ENCODE results near the gene PRKAR1B.

Gene PRKAR1B

DNA sequence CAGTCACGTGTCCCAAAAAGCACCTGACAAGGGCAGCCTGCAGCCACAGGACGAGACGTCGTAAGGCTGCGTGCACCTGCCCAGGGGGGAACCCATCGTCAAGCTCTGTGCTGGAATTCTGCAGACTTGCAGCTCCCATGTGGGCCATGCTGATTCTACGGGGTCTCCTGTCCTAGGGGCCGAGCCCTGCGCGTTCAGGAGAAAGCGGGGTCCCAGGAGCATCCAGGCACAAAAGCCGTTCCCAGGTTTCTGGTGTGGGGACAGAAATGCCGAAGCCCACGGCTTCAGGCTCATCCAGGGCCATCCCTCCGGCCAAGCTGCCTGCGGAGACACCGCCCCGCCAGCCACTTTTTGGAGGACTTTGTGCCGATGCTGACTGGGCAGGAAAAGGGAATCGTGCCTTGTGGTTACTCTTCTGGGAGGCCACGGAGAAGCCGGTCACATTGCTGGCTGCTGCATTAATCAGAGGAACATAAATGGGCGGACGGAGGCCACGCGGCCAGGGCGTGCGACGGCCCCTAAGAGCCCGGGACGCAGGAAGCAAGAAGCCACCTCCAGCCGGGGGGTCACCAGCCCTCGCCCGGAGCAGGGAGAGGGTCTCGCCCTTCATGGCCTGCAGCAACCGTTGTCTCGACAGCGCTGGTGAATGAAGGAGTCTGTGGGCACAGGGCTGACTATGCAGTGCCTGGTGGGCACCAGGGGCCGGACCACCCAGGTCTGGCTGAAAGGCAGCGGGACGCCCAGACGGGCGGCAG, 144.8 kb downstream of the PRKAR1B start:
- H3K9ac ChIP-seq, result no peak overlapping the region
- peaks cover 15% of the 10 kb centered on the region for H3K9me3 ChIP-seq
- no peak overlapping the region for H3K4me3 ChIP-seq
- H3K4me2 ChIP-seq, result peak overlapping the region; percentile 45
- H3K36me3 ChIP-seq, result peaks cover 8% of the 10 kb centered on the region; the same call in 1 of the 2 replicates
- no peak for TF ChIP-seq Cebpa-rat (IDR thresholded peaks at IDR 0.05)
- H3K27me3 ChIP-seq, result no peaks in the 10 kb centered on the region; the same call in 1 of the 2 replicates
- H3K4me1 ChIP-seq, result peaks cover 86% of the 10 kb centered on the region
- no peak overlapping the region for H3K27ac ChIP-seq
- no peaks in the 10 kb centered on the region for H4K20me1 ChIP-seq

DNA sequence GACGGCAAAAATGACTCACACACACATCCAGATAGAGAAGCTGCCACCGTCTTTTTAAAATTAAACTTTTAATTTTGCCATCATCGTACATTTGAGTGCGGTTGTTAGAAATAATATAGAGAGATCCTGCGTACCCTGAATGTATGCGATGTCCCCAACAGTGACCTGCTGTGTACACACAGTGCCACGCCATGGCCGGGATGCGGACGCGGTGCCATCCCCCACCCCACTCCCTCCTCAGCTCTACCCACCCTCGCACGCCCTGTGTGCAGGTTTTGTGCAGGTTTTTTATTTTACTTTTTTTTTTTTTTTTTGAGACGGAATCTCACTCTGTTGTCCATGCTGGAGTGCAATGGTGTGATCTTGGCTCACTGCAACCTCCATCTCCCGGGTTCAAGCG, 148.7 kb downstream of the PRKAR1B start:
- peaks cover 89% of the 10 kb centered on the region for H3K4me1 ChIP-seq
- H3K27me3 ChIP-seq, result no peaks in the 10 kb centered on the region
- no peaks in the 10 kb centered on the region for H3K9me3 ChIP-seq
- no peak overlapping the region for H3K9ac ChIP-seq
- no peak overlapping the region for H3K4me3 ChIP-seq
- TF ChIP-seq Cebpa-rat (IDR thresholded peaks at IDR 0.05), result no peak
- H3K36me3 ChIP-seq, result no peaks in the 10 kb centered on the region
- no peaks in the 10 kb centered on the region for H4K20me1 ChIP-seq
- no peak overlapping the region for H3K27ac ChIP-seq
- H3K4me2 ChIP-seq, result no peak overlapping the region

DNA sequence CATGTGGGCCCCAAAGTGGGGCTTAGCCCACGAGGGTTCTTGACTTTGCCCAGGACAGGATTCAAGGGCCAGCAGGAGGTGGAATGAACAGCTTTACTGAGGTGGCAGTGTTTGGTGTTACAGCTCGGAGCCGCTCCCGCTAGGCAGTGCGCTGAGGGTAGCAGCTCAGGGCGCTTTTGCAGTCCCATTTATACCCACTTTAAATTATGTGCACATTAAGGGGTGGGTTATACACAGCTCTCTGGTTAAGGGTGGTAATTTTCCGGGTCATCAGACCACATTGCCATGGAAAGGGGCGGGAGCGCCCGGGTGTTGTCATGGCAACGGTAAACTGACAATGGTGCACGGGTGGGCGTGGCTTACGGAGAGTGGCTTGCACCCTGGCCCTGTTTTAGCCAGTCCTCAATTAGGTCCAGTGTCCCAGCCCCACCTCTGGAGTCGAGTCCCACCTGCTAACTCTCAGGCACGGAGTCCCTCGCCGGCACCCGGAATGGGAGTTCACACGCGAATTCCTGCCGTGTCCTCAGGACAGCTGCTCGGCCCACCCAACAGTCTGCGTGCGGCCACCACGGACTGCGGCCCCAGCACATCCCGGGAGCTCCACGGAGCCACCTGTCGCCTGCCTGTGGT, 149.2 kb downstream of the PRKAR1B start:
- Histone ChIP-seq H3K27me3 (no peaks in the 10 kb centered on the region), H3K4me2 (no peak overlapping the region), H3K9ac (no peak overlapping the region), H3K9me3 (no peaks in the 10 kb centered on the region), H3K4me3 (no peak overlapping the region), H3K27ac (no peak overlapping the region), H3K36me3 (no peaks in the 10 kb centered on the region), H3K4me1 (peaks cover 90% of the 10 kb centered on the region), H4K20me1 (no peaks in the 10 kb centered on the region)
- TF ChIP-seq Cebpa-rat (IDR thresholded peaks at IDR 0.05), result no peak

DNA sequence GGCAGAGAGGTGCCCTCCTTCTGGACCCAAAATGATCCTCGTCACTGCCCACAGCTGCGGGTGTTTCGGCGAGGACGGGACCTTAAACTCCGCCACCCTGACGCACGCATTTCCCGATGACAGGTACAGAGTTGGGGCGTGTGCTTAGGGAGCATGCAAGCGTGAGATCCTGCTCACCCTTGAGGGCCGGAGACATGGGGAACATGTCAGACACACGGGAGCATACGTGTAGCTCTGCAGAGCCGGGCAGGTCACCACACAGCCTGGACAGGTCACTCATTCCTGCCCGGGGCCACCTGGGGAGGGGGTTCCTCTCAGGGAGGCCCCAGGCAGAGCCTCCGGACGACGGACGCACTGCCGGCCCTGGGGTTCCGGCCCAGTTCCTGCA, 149.8 kb downstream of the PRKAR1B start:
- no peak overlapping the region for H3K27ac ChIP-seq
- H3K9ac ChIP-seq, result no peak overlapping the region
- H3K27me3 ChIP-seq, result no peaks in the 10 kb centered on the region
- H3K4me2 ChIP-seq, result no peak overlapping the region
- H3K36me3 ChIP-seq, result no peaks in the 10 kb centered on the region
- H4K20me1 ChIP-seq, result no peaks in the 10 kb centered on the region
- H3K4me3 ChIP-seq, result no peak overlapping the region
- TF ChIP-seq Cebpa-rat (IDR thresholded peaks at IDR 0.05), result no peak
- peaks cover 91% of the 10 kb centered on the region for H3K4me1 ChIP-seq
- H3K9me3 ChIP-seq, result no peaks in the 10 kb centered on the region

DNA sequence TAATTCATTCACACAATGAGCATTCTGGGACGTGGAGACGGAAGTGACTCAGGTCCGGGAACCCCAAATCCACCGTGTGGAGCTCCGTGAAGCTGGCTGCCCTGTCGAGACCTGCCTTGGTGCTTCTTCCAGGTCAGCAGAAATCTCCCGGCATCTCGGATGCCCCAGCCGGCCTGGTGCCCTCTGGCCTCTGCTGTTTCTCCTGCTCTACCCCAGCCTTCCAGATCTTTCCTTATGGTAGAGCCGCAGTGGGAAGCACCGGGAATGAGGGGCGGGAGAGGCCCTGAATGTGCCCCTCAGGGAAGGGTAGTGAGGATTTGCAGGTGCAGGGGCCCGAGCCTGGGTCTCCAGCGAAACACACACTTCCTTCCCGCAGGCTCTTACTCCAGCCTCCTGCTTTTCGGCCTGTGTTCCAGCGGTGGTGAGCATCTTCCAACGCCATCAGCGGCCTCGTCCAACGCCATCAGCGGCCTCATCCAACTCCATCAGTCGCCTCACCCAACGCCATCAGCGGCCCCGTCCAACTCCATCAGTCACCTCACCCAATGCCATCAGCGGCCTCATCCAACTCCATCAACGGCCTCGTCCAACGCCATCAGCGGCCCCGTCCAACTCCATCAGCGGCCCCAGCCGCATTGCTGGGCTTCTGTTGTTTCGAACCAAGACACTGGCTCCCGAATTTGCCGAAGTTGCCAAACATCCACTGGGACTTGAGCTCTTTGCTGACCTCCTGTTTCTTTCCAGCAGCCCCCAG, 150.4 kb downstream of the PRKAR1B start:
- Histone ChIP-seq H3K9ac (no peak overlapping the region), H3K4me3 (no peak overlapping the region), H3K4me1 (peaks cover 91% of the 10 kb centered on the region), H3K27ac (no peak overlapping the region), H3K4me2 (no peak overlapping the region), H3K36me3 (no peaks in the 10 kb centered on the region), H3K27me3 (no peaks in the 10 kb centered on the region), H4K20me1 (no peaks in the 10 kb centered on the region), H3K9me3 (no peaks in the 10 kb centered on the region)
- no peak for TF ChIP-seq Cebpa-rat (IDR thresholded peaks at IDR 0.05)

DNA sequence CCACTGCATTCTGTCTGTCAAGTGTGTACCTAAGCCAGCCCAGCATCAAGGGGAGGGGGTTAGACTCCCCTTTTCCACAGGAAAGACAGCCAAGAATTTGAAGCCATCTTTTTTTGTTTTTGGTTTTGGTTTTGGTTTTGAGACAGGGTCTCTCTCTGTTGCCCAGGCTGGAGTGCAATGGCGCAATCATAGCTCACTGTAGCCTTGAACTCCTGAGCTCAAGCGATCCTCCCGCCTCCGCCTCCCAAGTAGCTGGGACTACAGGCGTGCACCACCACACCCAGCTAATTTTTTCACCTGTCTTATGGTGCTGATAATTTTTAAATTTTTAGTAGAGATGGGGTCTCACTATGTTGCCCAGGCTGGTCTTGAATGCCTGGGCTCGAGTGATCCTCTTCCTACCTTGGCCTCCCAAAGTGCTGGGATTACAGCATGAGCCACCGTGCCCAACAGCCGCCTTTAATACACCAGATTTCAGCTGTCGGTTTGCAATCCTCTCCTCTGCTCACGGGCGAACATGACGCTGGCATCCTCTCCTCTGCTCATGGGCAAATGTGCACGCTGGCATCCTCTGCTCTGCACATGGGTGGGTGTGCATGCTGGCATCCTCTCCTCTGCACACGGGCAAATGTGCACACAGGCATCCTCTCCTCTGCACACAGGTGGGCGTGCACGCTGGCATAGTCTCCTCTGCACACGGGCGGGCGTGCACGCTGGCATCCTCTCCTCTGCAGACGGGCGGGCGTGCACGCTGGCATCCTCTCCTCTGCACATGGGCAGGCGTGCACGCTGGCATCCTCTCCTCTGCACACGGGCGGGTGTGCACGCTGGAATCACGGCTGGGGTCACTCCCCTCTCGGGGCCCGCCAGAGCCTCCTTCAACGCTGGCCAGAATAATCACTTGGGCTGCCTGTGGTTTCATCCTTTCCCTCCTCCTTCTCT, 151.4 kb downstream of the PRKAR1B start:
- peak overlapping the region; percentile 48; the same call in 1 of the 2 replicates for H3K27ac ChIP-seq
- no peak for TF ChIP-seq Cebpa-rat (IDR thresholded peaks at IDR 0.05)
- H3K9me3 ChIP-seq, result no peaks in the 10 kb centered on the region
- H3K4me3 ChIP-seq, result no peak overlapping the region
- no peak overlapping the region for H3K9ac ChIP-seq
- H3K4me1 ChIP-seq, result peaks cover 90% of the 10 kb centered on the region
- H3K36me3 ChIP-seq, result no peaks in the 10 kb centered on the region
- H4K20me1 ChIP-seq, result no peaks in the 10 kb centered on the region
- H3K4me2 ChIP-seq, result peak overlapping the region; percentile 81
- no peaks in the 10 kb centered on the region for H3K27me3 ChIP-seq

DNA sequence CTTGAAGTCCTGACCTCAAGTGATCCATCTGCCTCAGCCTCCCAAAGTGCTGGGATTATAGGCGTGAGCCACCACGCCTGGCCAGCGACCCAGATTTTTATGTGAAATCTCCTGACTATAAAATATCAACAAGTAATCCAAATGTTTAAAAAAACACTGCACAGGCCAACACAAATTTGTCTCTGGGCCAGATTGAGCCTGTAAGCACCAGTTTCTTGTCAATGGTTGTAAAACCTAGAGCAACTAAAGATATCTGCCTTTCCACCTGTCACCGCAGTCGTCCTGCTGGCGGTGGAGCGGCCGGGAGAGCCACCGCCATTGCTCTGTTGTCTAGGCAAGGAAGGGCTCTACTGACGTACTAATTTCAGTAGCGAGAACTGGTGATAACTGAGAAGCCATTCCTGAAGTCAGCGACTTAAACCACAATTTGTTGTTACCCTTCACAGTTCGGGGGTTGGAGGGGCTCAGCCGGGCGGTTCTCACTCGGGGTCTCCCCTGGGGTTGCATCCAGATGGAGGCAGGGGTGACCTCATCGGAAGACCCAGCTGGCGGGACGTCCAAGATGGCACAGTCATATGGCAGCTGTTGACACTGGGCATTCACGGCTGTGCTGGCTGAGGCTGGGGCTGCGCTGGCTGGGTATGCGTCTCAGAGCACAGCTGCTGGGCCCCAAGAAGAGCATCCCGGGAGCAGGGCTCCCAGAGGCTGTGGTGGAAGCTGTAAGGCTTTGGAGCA, 152.3 kb downstream of the PRKAR1B start:
- peak overlapping the region; percentile 71 for H3K27ac ChIP-seq
- TF ChIP-seq Cebpa-rat (IDR thresholded peaks at IDR 0.05), result no peak

DNA sequence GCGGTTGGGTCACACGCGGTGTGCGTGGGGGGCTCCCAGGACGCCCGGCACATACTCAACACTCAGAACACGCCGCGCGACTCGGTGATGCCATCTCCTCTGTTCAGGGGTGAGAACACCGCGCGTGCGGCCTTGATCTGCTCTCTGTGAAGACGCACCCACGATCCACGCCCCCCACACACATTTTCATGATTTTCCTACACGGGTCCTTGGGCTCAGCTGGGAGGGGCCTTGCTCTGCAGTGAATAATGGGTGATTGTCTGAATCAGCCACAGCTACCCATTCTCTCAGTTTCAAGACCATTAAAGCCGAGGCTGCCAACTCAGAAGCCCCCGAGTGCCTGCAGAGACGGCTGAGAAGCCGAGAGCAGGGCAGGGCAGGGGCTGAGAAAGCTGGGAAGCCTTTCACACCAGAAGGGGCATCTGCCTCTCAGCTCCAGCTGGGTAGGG, 153.1 kb downstream of the PRKAR1B start:
- Histone ChIP-seq H3K36me3 (no peaks in the 10 kb centered on the region), H3K27ac (peak overlapping the region; percentile 71), H3K9ac (peak overlapping the region; percentile 25; the same call in 1 of the 2 replicates), H4K20me1 (no peaks in the 10 kb centered on the region), H3K4me1 (peaks cover 73% of the 10 kb centered on the region), H3K9me3 (no peaks in the 10 kb centered on the region), H3K27me3 (no peaks in the 10 kb centered on the region), H3K4me3 (peak overlapping the region; percentile 33; the same call in 1 of the 2 replicates), H3K4me2 (peak overlapping the region; percentile 81)
- TF ChIP-seq Cebpa-rat (IDR thresholded peaks at IDR 0.05), result no peak

More for the DNA sequence above, 152.3 kb downstream of the PRKAR1B start:
- H3K27me3 ChIP-seq, result no peaks in the 10 kb centered on the region
- H4K20me1 ChIP-seq, result no peaks in the 10 kb centered on the region
- H3K4me2 ChIP-seq, result peak overlapping the region; percentile 81
- no peak overlapping the region for H3K4me3 ChIP-seq
- peaks cover 82% of the 10 kb centered on the region for H3K4me1 ChIP-seq
- H3K9me3 ChIP-seq, result no peaks in the 10 kb centered on the region
- no peaks in the 10 kb centered on the region for H3K36me3 ChIP-seq
- H3K9ac ChIP-seq, result no peak overlapping the region

Measured in BLaER1 (cell line).